ENCODE data around the gene OR5B21.

Gene OR5B21

GRCh38 chr11:58508005-58508404 is at the start of gene OR5B21:
TSS of gene OR5B21 (minus strand) at chr11:58508105. CDS start at chr11:58508105, 0 bp downstream.
- DNase-seq = no peak

- no peak for DNase-seq
Measured at GRCh38 chr11:58549644-58550043, 41.7 kb upstream of the OR5B21 start.

GRCh38 chr11:58546841-58547240 is 38.9 kb upstream of the OR5B21 start:
- DNase-seq = no peak

GRCh38 chr11:58531865-58532341 is 24.0 kb upstream of the OR5B21 start:
- no peak for DNase-seq

- DNase-seq = no peak
Measured at GRCh38 chr11:58530236-58530635, 22.3 kb upstream of the OR5B21 start.

- DNase-seq = no peak
Measured at GRCh38 chr11:58527429-58527828, 19.5 kb upstream of the OR5B21 start.

GRCh38 chr11:58526721-58527120 is 18.8 kb upstream of the OR5B21 start:
- DNase-seq = no peak

- peak; percentile 74 for DNase-seq
Measured at GRCh38 chr11:58525037-58525614, 17.2 kb upstream of the OR5B21 start.

GRCh38 chr11:58524232-58525036 is 16.5 kb upstream of the OR5B21 start:
- DNase-seq = peak; percentile 68

DNA sequence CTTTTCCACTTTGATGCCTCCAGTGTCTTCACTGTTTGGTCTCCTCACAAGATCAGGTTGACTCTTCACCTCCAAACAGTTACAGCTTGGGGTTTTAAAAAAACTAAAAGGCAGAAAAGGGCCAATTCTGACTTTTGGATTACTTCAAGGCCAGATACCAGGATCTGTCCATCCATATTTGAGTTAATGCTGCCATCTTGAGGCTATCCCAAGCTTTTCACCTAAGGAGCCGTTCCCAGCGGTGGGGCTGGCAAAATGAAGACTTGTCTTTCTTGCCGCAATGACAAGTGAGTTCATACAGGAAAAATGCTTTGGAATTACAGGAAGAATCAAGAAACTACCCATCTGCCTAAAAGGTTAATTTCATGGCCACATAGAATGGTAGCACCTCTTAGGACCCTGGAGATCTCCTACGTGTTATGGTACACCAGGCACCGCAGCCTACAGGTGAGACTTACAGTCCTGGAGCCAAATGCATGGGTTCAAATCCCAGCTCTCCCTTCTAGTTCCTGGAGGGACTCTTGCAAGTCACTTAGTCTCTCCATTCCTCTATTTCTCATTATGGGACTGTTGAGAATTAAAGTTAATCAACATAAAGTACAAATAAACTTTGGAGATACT is 6.0 kb upstream of the OR5B21 start:
- DNase-seq = peak; percentile 13

DNA sequence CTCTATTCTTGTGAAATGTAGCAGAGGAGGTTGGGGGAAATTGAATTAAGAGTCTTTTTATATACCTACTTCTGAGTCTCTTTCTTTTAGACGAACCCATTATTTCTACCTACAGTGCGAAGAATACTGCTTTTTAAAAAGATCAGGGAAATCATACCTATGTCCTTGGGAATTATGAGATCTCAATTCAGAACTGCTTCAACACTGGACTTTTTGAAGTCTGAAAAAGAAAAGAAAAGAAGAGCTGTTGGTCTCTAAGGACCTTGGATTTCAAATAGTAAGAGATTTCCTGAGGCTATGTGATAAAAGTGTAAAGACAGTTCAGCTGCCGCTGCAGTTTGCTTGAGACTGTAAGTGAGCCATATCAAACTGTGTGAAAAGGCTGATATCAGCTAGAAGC is 3.7 kb upstream of the OR5B21 start:
- DNase-seq = no peak

- no peak for DNase-seq
Measured at GRCh38 chr11:58509748-58510147, 1.8 kb upstream of the OR5B21 start.

GRCh38 chr11:58508814-58509213 is 909 bp upstream of the OR5B21 start:
- no peak for DNase-seq

DNA sequence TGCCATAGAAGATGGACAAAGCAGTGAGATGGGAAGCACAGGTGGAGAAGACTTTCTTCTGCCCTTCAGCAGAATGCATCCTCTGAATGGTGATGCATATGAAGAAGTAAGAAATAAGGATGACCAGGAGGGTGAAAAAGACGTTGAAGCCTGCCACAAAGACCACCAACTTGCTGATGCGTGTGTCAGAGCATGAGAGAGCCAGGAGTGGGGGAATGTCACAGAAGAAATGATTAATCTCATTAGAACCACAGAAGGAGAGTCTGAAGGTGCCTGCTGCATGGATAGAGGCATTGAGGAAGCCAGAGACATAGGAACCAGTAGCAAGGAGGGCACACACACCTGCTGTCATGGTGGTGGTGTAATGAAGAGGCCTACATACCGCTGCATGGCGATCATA is 550 bp downstream of the OR5B21 start:
- no peak for DNase-seq

GRCh38 chr11:58506935-58507334 is 970 bp downstream of the OR5B21 start:
- DNase-seq = no peak

GRCh38 chr11:58505849-58506248 is 2.1 kb downstream of the OR5B21 start:
- peak; percentile 3 for DNase-seq

GRCh38 chr11:58504232-58504631 is 3.7 kb downstream of the OR5B21 start:
- no peak for DNase-seq

- DNase-seq = no peak
Measured at GRCh38 chr11:58503361-58503856, 4.5 kb downstream of the OR5B21 start.

DNA sequence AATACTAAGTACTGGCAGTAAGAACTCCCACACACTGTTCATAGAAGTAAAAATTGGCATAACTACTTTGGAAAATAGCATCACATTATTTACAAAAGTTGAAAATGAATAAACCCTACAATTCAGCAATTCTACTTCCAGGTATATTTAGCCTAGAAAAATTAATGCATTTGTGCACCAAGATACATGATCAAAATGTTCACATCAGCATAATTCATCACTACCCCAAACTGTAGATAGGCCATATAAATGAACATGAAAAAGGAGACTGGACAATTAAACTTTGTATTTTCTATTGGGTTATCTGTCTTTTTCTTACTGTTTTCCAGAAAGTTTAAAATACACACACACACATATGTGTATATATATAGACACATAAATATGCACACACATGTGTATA is 5.9 kb downstream of the OR5B21 start:
- DNase-seq = no peak

- DNase-seq = no peak
Measured at GRCh38 chr11:58498464-58498863, 9.4 kb downstream of the OR5B21 start.

GRCh38 chr11:58497951-58498350 is 10.0 kb downstream of the OR5B21 start:
- DNase-seq = no peak

DNA sequence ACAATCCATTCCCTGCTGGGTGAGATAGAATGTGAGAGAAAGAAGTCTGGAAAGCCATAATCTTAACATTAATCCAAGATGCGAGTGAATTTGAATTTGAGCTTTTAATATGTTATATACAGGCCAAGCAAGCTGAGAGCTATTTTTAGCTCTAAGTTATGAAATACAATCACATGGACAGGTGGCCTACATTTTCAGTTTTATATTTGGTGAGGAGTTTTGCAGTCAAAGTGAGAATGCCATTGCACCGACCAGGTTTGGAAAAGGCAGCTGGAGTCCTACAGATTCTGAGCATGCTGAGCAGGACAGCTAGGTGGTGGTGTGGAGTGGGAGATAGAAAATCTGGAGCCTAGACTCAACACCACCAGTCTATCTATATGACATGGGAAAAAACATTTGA is 12.0 kb downstream of the OR5B21 start:
- no peak for DNase-seq

DNA sequence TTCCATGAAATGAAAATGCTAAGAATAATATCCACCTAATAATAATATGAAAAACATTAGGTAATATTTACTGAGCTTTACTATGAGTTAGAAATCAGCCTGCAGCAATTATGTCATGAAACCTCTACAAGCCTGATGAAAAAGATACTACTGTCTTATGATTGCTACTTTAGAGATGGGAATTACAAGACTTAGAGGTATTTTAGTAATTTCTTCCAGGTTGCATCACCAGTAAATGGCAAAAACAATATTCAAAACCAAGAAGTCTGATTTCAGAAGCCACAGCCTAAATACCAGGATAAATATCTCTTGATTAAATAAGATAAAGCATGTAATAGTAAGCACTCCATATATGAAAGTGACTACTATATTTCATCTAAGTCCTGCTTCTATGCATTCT is 13.8 kb downstream of the OR5B21 start:
- no peak for DNase-seq

- DNase-seq = no peak
Measured at GRCh38 chr11:58493676-58494075, 14.2 kb downstream of the OR5B21 start.

Measured in activated CD4-positive, alpha-beta T cell treated with anti-CD3 and anti-CD28 coated beads, Interleukin-2, Interleukin-6, amounts not matched to agents 100 ng/mL and 50 ng/mL, durations not matched to agents 16 hours and 8 hours (primary cell).